WTC11 (cell line): ENCODE measurements around the gene SGIP1.

Experiments used
- NR3C1 ChIP-seq: sonication (generic); formaldehyde crosslinking; conservative IDR thresholded peaks from 2 replicates; pipeline ENCODE4 v1.8.1; 2023; ENCODE audit warnings: low read depth, mild to moderate bottlenecking, missing genetic modification reagents
- ZNF121 ChIP-seq: sonication (generic); formaldehyde crosslinking; IDR thresholded peaks from 2 replicates; pipeline ENCODE4 v1.8.0; 2023; ENCODE audit warnings: missing genetic modification reagents
- TF ChIP-seq, protein P1 (sequence below): fragments of 200-600 bp; IDR thresholded peaks from 2 replicates; pipeline ENCODE4 v1.8.0; 2022; ENCODE audit warnings: antibody characterized with exemption

GRCh38 chr1:66533804-66534740 lies at the start of gene SGIP1:
- TF ChIP-seq, protein P1, sequence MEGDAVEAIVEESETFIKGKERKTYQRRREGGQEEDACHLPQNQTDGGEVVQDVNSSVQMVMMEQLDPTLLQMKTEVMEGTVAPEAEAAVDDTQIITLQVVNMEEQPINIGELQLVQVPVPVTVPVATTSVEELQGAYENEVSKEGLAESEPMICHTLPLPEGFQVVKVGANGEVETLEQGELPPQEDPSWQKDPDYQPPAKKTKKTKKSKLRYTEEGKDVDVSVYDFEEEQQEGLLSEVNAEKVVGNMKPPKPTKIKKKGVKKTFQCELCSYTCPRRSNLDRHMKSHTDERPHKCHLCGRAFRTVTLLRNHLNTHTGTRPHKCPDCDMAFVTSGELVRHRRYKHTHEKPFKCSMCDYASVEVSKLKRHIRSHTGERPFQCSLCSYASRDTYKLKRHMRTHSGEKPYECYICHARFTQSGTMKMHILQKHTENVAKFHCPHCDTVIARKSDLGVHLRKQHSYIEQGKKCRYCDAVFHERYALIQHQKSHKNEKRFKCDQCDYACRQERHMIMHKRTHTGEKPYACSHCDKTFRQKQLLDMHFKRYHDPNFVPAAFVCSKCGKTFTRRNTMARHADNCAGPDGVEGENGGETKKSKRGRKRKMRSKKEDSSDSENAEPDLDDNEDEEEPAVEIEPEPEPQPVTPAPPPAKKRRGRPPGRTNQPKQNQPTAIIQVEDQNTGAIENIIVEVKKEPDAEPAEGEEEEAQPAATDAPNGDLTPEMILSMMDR = no peak
- TF ChIP-seq ZNF121 (CRISPR knock-in tag) = no peak
- TF ChIP-seq NR3C1 (CRISPR knock-in tag) = no peak
